Bronchial epithelial cell (primary cell): ENCODE results near the gene ZNF132. TPM values are rescaled to one million over a fixed set of nuclear protein-coding genes. Genes with fewer than 3 reads are reported as not detected.
"Not testable (repeated sequence)": the region's sequence is repeated elsewhere in the genome, so short reads cannot be mapped to it uniquely, and the experiment has no call there.

Experiments used
- DNase-seq: peaks from one replicate; pipeline ENCODE4 v3.0.0-alpha.2; 2010; ENCODE audit warnings: low read depth
- FAIRE-seq: peaks from 2 replicates; lab custom pipeline; 2011; peaks lifted over from hg19 to GRCh38; lab: Jason Lieb, UNC
- H3K27me3 ChIP-seq: 2 replicates; pipeline ENCODE4 v1.5.1; 2011; ENCODE audit warnings: low read length; ENCODE audit not compliant: control insufficient read depth, insufficient read depth
- H3K36me3 ChIP-seq: 2 replicates; pipeline ENCODE4 v1.5.1; 2011; ENCODE audit warnings: low read length; ENCODE audit not compliant: control insufficient read depth, insufficient read depth
- H3K4me3 ChIP-seq: 2 replicates; pipeline ENCODE4 v1.5.1; 2011; ENCODE audit warnings: mild to moderate bottlenecking, low read depth, low read length, control low read depth
- total RNA-seq: library from RNA; depleted of rRNA; stranded (reverse); fragments of >200 nt; gene quantifications from 2 replicates; pipeline ENCODE4 v1.2.1, GENCODE V29; 2014
- TF ChIP-seq, protein P1 (sequence below): IDR thresholded peaks from 2 replicates; pipeline ENCODE4 v1.5.1; 2011; ENCODE audit warnings: mild to moderate bottlenecking, moderate library complexity, low read length, control low read depth, inconsistent platforms; ENCODE audit not compliant: insufficient read depth, severe bottlenecking

ZNF132 gene
- total RNA-seq, 1 donor from 2014 or later: 5.5 TPM

GRCh38 chr19:58471736-58472135 is 31.8 kb upstream of the ZNF132 start:
- FAIRE-seq (no peak), DNase-seq (no peak)
- TF ChIP-seq, protein P1, sequence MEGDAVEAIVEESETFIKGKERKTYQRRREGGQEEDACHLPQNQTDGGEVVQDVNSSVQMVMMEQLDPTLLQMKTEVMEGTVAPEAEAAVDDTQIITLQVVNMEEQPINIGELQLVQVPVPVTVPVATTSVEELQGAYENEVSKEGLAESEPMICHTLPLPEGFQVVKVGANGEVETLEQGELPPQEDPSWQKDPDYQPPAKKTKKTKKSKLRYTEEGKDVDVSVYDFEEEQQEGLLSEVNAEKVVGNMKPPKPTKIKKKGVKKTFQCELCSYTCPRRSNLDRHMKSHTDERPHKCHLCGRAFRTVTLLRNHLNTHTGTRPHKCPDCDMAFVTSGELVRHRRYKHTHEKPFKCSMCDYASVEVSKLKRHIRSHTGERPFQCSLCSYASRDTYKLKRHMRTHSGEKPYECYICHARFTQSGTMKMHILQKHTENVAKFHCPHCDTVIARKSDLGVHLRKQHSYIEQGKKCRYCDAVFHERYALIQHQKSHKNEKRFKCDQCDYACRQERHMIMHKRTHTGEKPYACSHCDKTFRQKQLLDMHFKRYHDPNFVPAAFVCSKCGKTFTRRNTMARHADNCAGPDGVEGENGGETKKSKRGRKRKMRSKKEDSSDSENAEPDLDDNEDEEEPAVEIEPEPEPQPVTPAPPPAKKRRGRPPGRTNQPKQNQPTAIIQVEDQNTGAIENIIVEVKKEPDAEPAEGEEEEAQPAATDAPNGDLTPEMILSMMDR: no peak
- Histone ChIP-seq H3K27me3 (no peaks in the 10 kb centered on the region), H3K4me3 (no peak overlapping the region), H3K36me3 (peaks cover 16% of the 10 kb centered on the region)

DNA sequence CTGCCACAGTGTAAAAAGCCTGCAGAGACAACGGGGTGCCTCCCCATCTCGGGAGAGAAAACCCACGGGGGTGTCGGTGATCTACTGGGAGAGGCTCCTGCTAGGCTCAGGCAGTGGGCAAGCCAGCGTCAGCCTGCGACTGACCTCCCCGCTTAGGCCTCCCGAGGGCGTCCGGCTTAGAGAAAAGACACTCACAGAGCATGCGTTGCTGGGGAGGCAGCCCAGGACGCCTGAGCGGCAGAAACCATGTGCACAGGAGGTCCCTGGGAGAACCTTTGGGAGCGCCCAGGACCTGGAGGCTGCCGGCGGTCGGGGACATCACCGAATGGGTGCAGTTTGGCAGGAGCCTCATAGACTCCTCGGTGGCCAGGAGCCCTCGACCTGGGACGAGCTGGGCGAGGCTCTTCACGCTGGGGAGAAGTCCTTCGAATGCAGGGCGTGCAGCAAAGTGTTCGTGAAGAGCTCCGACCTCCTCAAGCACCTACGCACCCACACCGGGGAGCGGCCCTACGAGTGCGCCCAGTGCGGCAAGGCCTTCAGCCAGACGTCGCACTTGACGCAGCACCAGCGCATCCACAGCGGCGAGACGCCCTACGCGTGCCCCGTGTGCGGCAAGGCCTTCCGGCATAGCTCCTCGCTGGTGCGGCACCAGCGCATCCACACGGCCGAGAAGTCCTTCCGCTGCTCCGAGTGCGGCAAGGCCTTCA is 31.0 kb upstream of the ZNF132 start:
- DNase-seq, H3K27me3 ChIP-seq, H3K4me3 ChIP-seq: not testable (repeated sequence)
- FAIRE-seq: peak; percentile 89
- H3K36me3 ChIP-seq: peaks cover 16% of the 10 kb centered on the region

- Histone ChIP-seq H3K27me3 (no peaks in the 10 kb centered on the region), H3K4me3 (no peak overlapping the region), H3K36me3 (peaks cover 16% of the 10 kb centered on the region)
- TF ChIP-seq, protein P1: no peak
- no peak for DNase-seq
- no peak for FAIRE-seq
Observed at GRCh38 chr19:58469241-58470013, 29.5 kb upstream of the ZNF132 start.

DNA sequence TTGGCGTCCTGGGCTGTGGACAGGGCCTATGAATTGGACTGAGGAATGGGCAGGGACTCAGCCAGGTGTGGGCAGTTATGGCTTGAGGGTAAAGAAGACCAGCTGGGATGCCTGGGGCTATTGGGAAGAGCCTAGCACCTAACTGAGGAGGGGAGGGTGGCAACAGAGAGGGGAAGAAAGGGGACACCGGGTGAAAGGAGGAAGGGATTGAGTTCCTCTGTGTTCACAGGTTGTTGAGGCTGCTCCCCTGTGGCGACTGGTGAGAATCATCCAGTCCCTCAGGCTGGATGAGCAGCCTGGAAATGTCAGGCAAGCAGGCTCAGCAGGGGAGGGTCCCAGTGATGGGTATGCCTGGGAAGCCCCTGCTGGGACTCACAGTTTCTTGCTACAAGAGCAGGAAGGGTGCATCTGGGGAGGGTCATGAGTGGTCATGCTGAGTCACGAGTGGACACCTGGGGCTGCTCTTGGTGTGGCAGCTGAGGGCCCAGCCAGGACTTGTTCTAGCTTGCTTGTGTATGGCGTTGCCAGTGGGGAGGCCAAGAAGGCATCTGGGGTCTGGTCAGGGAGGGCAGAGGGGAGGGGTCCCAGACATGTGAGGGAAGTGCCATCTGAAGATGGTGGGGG is 28.4 kb upstream of the ZNF132 start:
- peak; percentile 40 for DNase-seq
- peak; percentile 13 for FAIRE-seq
- Histone ChIP-seq H3K36me3 (peaks cover 14% of the 10 kb centered on the region), H3K4me3 (no peak overlapping the region), H3K27me3 (no peaks in the 10 kb centered on the region)
- TF ChIP-seq, protein P1: peak; percentile 8

- FAIRE-seq (no peak), DNase-seq (peak; percentile 89)
- peaks cover 5% of the 10 kb centered on the region for H3K36me3 ChIP-seq
- no peaks in the 10 kb centered on the region for H3K27me3 ChIP-seq
- TF ChIP-seq, protein P1: no peak
- H3K4me3 ChIP-seq: peak within 1 kb of the TSS; percentile 96
Observed at GRCh38 chr19:58466760-58467589, 27.0 kb upstream of the ZNF132 start, which contains the start of gene ZNF324. TSS of gene ZNF324 (plus strand) at chr19:58467080. CDS start at chr19:58469186, 2,106 bp downstream.
